ENCODE results near the gene SUCLG2.
"Not testable (repeated sequence)": the region's sequence is repeated elsewhere in the genome, so short reads cannot be mapped to it uniquely, and the experiment has no call there.

Gene SUCLG2

GRCh38 chr3:67602816-67603215 is 51.6 kb downstream of the SUCLG2 start:
- DNase-seq (ENCODE audit: insufficient read length) (no peak), FAIRE-seq (no peak)
- TF ChIP-seq POLR2A (IDR thresholded peaks at IDR 0.05; ENCODE audit: low read depth, low read length), result no peak
- TF ChIP-seq TAF1 (IDR thresholded peaks at IDR 0.05; ENCODE audit: borderline replicate concordance, low read depth, low read length), result no peak
- no peak for TF ChIP-seq POLR2AphosphoS5 (IDR thresholded peaks at IDR 0.05; ENCODE audit: low read depth, low read length)

- no peak for FAIRE-seq
- TF ChIP-seq POLR2AphosphoS5 (IDR thresholded peaks at IDR 0.05; ENCODE audit: low read depth, low read length), result no peak
- TF ChIP-seq POLR2A (IDR thresholded peaks at IDR 0.05; ENCODE audit: low read depth, low read length), result no peak
- no peak for TF ChIP-seq TAF1 (IDR thresholded peaks at IDR 0.05; ENCODE audit: borderline replicate concordance, low read depth, low read length)
- DNase-seq (ENCODE audit: insufficient read length), result no peak
Observed at GRCh38 chr3:67601919-67602608, 52.3 kb downstream of the SUCLG2 start.

GRCh38 chr3:67601385-67601784 is 53.0 kb downstream of the SUCLG2 start:
- FAIRE-seq (no peak), DNase-seq (ENCODE audit: insufficient read length) (no peak)
- TF ChIP-seq TAF1 (IDR thresholded peaks at IDR 0.05; ENCODE audit: borderline replicate concordance, low read depth, low read length) (no peak), POLR2A (IDR thresholded peaks at IDR 0.05; ENCODE audit: low read depth, low read length) (no peak), POLR2AphosphoS5 (IDR thresholded peaks at IDR 0.05; ENCODE audit: low read depth, low read length) (no peak)

GRCh38 chr3:67599821-67600220 is 54.6 kb downstream of the SUCLG2 start:
- no peak for DNase-seq (ENCODE audit: insufficient read length)
- no peak for FAIRE-seq
- TF ChIP-seq POLR2A (IDR thresholded peaks at IDR 0.05; ENCODE audit: low read depth, low read length) (no peak), TAF1 (IDR thresholded peaks at IDR 0.05; ENCODE audit: borderline replicate concordance, low read depth, low read length) (no peak), POLR2AphosphoS5 (IDR thresholded peaks at IDR 0.05; ENCODE audit: low read depth, low read length) (no peak)

- TF ChIP-seq TAF1 (IDR thresholded peaks at IDR 0.05; ENCODE audit: borderline replicate concordance, low read depth, low read length), result no peak
- no peak for TF ChIP-seq POLR2A (IDR thresholded peaks at IDR 0.05; ENCODE audit: low read depth, low read length)
- no peak for TF ChIP-seq POLR2AphosphoS5 (IDR thresholded peaks at IDR 0.05; ENCODE audit: low read depth, low read length)
- DNase-seq (ENCODE audit: insufficient read length), result no peak
- no peak for FAIRE-seq
Observed at GRCh38 chr3:67598814-67599556, 55.4 kb downstream of the SUCLG2 start.

- DNase-seq (ENCODE audit: insufficient read length), result no peak
- no peak for FAIRE-seq
- no peak for TF ChIP-seq POLR2A (IDR thresholded peaks at IDR 0.05; ENCODE audit: low read depth, low read length)
- no peak for TF ChIP-seq POLR2AphosphoS5 (IDR thresholded peaks at IDR 0.05; ENCODE audit: low read depth, low read length)
- TF ChIP-seq TAF1 (IDR thresholded peaks at IDR 0.05; ENCODE audit: borderline replicate concordance, low read depth, low read length), result no peak
Observed at GRCh38 chr3:67595424-67595823, 59.0 kb downstream of the SUCLG2 start.

- TF ChIP-seq POLR2AphosphoS5 (IDR thresholded peaks at IDR 0.05; ENCODE audit: low read depth, low read length), result no peak
- TF ChIP-seq TAF1 (IDR thresholded peaks at IDR 0.05; ENCODE audit: borderline replicate concordance, low read depth, low read length), result no peak
- TF ChIP-seq POLR2A (IDR thresholded peaks at IDR 0.05; ENCODE audit: low read depth, low read length), result no peak
- DNase-seq (ENCODE audit: insufficient read length) (no peak), FAIRE-seq (no peak)
Observed at GRCh38 chr3:67593761-67594234, 60.6 kb downstream of the SUCLG2 start.

- FAIRE-seq, result no peak
- no peak for DNase-seq (ENCODE audit: insufficient read length)
- TF ChIP-seq TAF1 (IDR thresholded peaks at IDR 0.05; ENCODE audit: borderline replicate concordance, low read depth, low read length) (no peak), POLR2A (IDR thresholded peaks at IDR 0.05; ENCODE audit: low read depth, low read length) (no peak), POLR2AphosphoS5 (IDR thresholded peaks at IDR 0.05; ENCODE audit: low read depth, low read length) (no peak)
Observed at GRCh38 chr3:67592057-67592456, 62.4 kb downstream of the SUCLG2 start.

GRCh38 chr3:67587811-67588210 is 66.6 kb downstream of the SUCLG2 start:
- DNase-seq (ENCODE audit: insufficient read length), result no peak
- TF ChIP-seq POLR2A (IDR thresholded peaks at IDR 0.05; ENCODE audit: low read depth, low read length) (no peak), TAF1 (IDR thresholded peaks at IDR 0.05; ENCODE audit: borderline replicate concordance, low read depth, low read length) (no peak), POLR2AphosphoS5 (IDR thresholded peaks at IDR 0.05; ENCODE audit: low read depth, low read length) (no peak)
- FAIRE-seq, result no peak

- DNase-seq (ENCODE audit: insufficient read length) (no peak), FAIRE-seq (no peak)
- no peak for TF ChIP-seq POLR2AphosphoS5 (IDR thresholded peaks at IDR 0.05; ENCODE audit: low read depth, low read length)
- no peak for TF ChIP-seq TAF1 (IDR thresholded peaks at IDR 0.05; ENCODE audit: borderline replicate concordance, low read depth, low read length)
- TF ChIP-seq POLR2A (IDR thresholded peaks at IDR 0.05; ENCODE audit: low read depth, low read length), result no peak
Observed at GRCh38 chr3:67587301-67587700, 67.1 kb downstream of the SUCLG2 start.

- not testable (repeated sequence) for FAIRE-seq; DNase-seq (ENCODE audit: insufficient read length)
Observed at GRCh38 chr3:67584608-67585007, 69.8 kb downstream of the SUCLG2 start.

GRCh38 chr3:67580430-67581000 is 73.9 kb downstream of the SUCLG2 start:
- DNase-seq (ENCODE audit: insufficient read length) (no peak), FAIRE-seq (no peak)
- TF ChIP-seq TAF1 (IDR thresholded peaks at IDR 0.05; ENCODE audit: borderline replicate concordance, low read depth, low read length) (no peak), POLR2AphosphoS5 (IDR thresholded peaks at IDR 0.05; ENCODE audit: low read depth, low read length) (no peak), POLR2A (IDR thresholded peaks at IDR 0.05; ENCODE audit: low read depth, low read length) (no peak)

All from GM12892 (cell line).